Measurements from ENCODE around the gene ACE. TPM values are rescaled to one million over a fixed set of nuclear protein-coding genes. Genes with fewer than 3 reads are reported as not detected.

The ACE gene
- total RNA-seq, 3 donors from 2014 or later, result 0.10 to 0.32 (median 0.24) TPM

DNA sequence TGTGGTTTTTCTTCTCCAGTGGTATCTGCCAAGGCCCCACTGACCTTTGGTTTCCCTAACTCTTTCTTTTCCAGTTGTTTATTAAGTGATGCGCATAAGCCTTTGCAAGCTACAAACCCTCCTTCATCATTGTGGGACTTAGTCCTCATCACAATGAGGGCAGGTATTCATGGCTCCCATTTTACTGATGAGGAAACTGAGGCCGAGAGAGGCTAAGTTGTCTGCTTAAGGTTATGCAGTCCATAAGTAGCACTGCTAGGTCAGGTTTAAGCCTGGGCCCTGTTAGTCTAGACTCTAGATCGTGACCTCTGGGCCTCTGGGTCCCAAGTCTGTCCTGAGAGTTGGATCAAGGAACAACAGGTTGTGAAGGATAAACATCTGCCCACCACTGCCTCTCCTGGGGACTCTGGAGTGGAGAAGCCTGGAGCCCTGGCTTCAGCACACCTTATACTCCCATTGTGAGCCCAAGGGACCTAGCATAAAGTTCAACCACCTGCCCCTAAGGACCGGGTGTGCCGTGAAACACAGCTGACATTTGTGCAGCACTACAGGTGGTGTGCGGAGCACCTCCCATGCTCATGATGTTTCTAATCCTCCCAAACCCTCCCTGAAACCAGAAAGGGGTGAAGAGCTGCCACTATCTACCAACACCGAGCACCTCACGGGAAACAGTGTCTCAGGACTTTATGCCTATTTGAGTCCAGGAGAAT lies 41.1 kb downstream of the ACE start:
- Mint-ChIP-seq H3K4me3 (no peak overlapping the region), H3K27me3 (ENCODE audit: low read depth) (peaks cover 13% of the 10 kb centered on the region), H3K36me3 (ENCODE audit: insufficient read depth) (no peaks in the 10 kb centered on the region), H3K9me3 (no peaks in the 10 kb centered on the region), H3K4me1 (ENCODE audit: low read depth) (no peaks in the 10 kb centered on the region)
- DNase-seq (no peak), ATAC-seq (no peak)

DNA sequence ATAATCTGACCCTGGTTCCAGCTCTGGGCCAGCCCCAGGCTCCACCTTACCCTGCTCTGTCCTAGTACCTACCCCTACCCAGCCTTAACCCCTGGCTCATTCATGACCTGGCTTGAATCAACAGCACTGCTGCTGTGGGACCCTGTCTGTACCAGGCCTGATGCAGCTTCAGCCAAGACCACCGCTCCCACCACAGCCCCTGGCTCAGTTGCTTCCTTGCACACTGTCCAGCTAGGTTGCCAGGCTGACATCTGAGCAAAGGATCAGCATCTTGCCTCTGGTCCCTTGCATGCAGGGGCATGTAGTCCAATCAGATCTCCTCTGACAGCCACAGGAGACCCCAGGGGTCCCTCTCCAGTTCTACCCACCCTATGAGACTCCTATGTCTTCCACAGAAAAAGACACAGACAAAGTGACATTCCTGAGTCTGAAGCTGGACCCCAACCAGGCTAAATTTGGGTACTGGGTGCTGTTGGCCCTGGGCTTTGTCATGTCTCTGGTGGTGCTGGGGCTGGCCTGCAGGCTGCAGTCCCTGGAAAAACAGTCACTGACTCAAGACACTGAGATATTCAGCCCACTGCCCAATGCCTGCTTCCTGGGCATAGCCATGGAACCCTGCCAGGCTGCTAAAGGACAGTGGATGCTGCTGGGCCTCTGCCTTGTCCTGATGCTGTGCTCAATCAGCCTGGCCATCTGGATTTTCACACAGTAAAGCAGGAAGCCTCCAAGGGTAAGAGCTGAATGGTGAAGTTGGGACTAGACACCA lies 42.4 kb downstream of the ACE start:
- peaks cover 6% of the 10 kb centered on the region for H3K4me1 Mint-ChIP-seq (ENCODE audit: low read depth)
- H3K36me3 Mint-ChIP-seq (ENCODE audit: insufficient read depth), result no peaks in the 10 kb centered on the region
- ATAC-seq, result no peak
- H3K9me3 Mint-ChIP-seq, result no peaks in the 10 kb centered on the region
- H3K27me3 Mint-ChIP-seq (ENCODE audit: low read depth), result peaks cover 21% of the 10 kb centered on the region
- no peak for DNase-seq
- H3K4me3 Mint-ChIP-seq, result no peak overlapping the region

DNA sequence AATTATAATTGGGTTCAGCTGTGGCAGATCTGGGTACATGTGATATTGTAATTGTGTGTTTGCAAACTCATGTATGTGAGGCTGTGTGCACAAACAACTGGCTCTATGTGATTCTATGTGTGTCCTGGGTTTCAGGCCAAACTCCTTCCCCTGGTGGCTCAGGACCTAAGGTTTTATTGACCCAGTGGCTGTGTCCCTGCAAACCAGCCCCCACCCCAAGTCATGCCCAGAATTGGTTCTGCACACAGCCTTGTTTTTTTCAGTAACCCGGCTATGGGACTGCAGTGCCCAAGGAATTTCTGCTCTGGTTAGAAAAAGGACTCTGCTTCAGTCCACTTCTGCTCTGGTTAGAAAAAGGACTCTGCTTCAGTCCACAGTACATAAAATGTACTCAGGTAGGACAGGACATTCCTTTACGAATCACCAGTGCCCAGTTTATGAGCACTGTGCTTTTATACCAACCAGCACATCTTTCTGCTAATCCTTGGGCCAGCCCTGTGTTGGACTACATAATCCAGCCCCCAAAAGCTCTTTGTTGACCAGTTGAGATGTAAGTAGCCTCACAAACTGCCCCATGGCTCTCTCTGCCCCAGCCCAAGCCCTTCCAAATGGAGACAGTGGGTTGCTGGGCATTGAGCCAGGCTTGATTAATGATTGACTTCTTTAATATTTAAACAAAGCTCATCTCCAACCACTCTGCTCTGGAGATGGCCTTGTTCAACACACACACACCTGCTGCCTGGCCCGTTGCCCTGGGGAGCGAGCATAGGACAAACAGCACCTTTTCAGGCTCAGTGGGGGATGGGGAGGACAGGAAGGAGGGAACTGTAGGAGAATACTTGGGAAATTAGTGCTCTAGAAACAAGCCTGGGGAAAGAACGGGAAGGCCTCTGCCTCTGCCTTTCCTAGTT lies 43.4 kb downstream of the ACE start:
- H3K4me1 Mint-ChIP-seq (ENCODE audit: low read depth), result peaks cover 6% of the 10 kb centered on the region
- H3K36me3 Mint-ChIP-seq (ENCODE audit: insufficient read depth), result no peaks in the 10 kb centered on the region
- no peak for DNase-seq
- no peak for ATAC-seq
- no peaks in the 10 kb centered on the region for H3K9me3 Mint-ChIP-seq
- peaks cover 27% of the 10 kb centered on the region for H3K27me3 Mint-ChIP-seq (ENCODE audit: low read depth)
- H3K4me3 Mint-ChIP-seq, result no peak overlapping the region

DNA sequence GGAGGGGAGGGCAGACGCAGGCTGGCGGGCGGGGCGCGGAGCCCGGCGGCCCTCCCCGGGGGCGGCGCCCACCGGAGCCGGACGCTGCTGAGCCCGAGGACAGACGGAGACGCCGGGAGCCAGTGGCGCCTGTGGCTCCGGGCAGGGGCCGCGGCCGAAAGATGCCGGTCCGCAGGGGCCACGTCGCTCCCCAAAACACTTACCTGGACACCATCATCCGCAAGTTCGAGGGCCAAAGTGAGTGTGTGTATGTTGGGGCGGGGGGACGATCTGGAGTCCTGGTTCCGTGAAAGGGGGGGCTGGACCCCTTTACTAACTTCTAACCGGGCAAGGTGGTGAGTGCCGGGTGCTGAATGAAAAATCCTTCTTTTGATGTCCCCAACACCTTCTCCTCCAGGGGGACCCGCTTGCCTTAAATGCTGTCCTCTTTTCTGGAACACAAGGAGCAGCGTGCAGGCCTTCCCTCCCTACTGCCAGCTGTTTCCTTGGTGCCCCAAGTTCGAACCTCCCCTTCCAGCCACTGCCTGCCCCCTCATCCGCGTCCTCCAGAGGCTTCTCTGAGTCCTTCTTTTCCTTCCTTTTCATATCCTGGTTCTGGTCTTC lies 46.5 kb downstream of the ACE start, which contains the start of gene KCNH6:
TSS of gene KCNH6 (plus strand) at position 106 of the 603 bp plus-strand sequence. CDS start at position 162, 56 bp downstream.
- ATAC-seq, result peak in 1 of 2 donors; percentile 35
- no peaks in the 10 kb centered on the region for H3K36me3 Mint-ChIP-seq (ENCODE audit: insufficient read depth)
- DNase-seq, result no peak
- H3K4me3 Mint-ChIP-seq, result no peak within 1 kb of the TSS
- H3K9me3 Mint-ChIP-seq, result no peaks in the 10 kb centered on the region
- H3K4me1 Mint-ChIP-seq (ENCODE audit: low read depth), result peaks cover 6% of the 10 kb centered on the region
- peaks cover 22% of the 10 kb centered on the region for H3K27me3 Mint-ChIP-seq (ENCODE audit: low read depth)

DNA sequence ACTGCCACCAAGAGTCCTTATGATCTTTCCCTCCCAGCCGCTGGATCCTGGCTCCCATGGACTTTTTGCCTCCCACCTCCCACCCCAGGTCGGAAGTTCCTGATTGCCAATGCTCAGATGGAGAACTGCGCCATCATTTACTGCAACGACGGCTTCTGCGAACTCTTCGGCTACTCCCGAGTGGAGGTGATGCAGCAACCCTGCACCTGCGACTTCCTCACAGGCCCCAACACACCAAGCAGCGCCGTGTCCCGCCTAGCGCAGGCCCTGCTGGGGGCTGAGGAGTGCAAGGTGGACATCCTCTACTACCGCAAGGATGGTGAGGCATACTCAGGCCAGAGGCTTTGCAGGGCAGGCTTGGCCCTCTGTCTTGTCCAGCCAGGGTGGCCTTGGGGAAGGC lies 47.2 kb downstream of the ACE start:
- no peak for ATAC-seq
- no peak overlapping the region for H3K4me3 Mint-ChIP-seq
- H3K27me3 Mint-ChIP-seq (ENCODE audit: low read depth), result peaks cover 22% of the 10 kb centered on the region

DNA sequence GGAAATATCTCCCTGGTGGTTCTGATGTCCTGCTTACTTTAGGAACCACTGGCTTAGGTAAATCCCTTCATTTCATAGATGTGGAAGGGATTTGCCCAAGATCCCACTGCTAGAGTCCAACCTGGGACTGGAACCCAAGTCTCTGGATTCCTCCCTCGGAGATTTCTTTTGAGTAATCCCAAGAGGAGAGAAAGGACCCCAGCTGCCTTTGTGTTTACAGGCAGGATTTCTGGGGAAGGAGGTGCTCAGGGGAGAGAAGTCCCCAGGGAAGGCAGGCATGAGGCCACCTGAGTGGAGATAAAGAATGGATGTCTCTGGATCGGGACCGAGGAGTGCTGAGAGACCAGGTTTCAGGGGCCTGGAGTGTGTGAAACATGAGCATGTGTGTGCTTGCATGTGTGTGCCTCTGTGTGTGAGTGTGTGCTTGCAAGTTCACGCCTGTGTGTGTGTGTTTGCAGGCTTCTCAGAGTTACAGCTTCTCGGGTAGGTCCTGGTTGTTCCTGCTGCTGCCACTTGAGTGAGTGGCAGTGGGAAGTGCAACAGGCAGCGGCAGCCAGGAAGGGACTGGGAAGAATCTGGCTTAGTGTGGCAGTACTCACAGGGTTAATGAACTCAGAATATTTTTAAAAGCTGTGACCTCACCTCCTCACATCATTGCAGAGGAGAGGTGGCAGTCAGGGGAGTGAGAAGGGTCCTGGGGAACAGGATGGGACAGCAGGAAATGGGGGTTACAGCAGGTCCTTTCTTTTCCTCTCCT lies 48.5 kb downstream of the ACE start:
- Mint-ChIP-seq H3K4me1 (ENCODE audit: low read depth) (peaks cover 6% of the 10 kb centered on the region), H3K27me3 (ENCODE audit: low read depth) (peaks cover 22% of the 10 kb centered on the region)

More for the DNA sequence above, 47.2 kb downstream of the ACE start:
- H3K9me3 Mint-ChIP-seq, result no peaks in the 10 kb centered on the region
- no peak for DNase-seq
- no peaks in the 10 kb centered on the region for H3K36me3 Mint-ChIP-seq (ENCODE audit: insufficient read depth)
- peaks cover 6% of the 10 kb centered on the region for H3K4me1 Mint-ChIP-seq (ENCODE audit: low read depth)

DNA sequence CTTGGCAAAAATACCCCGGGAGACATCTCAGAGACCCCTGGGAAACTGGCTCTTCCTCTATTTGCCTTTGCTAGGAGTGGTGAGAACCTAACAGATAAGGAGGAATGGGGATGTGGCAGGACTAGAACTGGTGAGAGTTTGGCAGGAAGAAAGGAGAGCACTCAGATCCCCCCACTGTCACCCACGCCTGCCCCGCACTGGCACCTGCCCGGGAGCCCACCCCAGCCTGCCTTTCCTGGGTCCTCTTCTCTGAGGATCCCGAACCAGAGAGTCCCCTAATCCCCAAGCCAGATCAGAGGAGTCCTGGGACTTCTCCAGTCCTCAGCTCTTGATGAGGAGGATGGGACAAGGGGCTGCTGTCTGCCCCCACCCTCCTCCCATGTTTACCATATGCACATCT lies 50.0 kb downstream of the ACE start:
- no peak for ATAC-seq

More for the DNA sequence above, 48.5 kb downstream of the ACE start:
- H3K36me3 Mint-ChIP-seq (ENCODE audit: insufficient read depth), result no peaks in the 10 kb centered on the region
- no peak overlapping the region for H3K4me3 Mint-ChIP-seq
- DNase-seq (no peak), ATAC-seq (no peak)
- no peaks in the 10 kb centered on the region for H3K9me3 Mint-ChIP-seq

DNA sequence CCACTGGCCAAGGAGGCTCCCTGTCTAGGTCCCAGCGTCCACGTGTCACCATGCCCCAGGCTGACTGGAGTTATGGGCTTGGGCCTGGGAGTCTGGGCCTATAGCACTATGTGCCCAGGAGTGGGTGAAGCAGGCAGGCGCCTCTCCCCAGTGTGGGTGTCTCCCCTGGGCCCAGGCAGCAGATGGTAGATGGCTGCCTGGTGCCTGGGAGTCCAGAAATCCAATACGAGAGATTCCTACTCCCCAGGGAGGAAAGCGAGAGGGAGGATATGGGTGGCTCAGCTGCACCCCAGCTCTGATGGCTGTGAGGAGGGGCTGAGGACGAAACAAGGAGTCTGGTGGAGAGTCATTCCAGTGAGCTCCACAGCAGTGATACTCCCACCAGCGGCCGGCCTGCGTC lies 51.3 kb downstream of the ACE start:
- DNase-seq (no peak), ATAC-seq (no peak)
- no peak overlapping the region for H3K4me3 Mint-ChIP-seq
- no peaks in the 10 kb centered on the region for H3K36me3 Mint-ChIP-seq (ENCODE audit: insufficient read depth)
- H3K9me3 Mint-ChIP-seq, result no peaks in the 10 kb centered on the region
- peaks cover 6% of the 10 kb centered on the region for H3K4me1 Mint-ChIP-seq (ENCODE audit: low read depth)
- peaks cover 19% of the 10 kb centered on the region for H3K27me3 Mint-ChIP-seq (ENCODE audit: low read depth)

More for the DNA sequence above, 50.0 kb downstream of the ACE start:
- Mint-ChIP-seq H3K36me3 (ENCODE audit: insufficient read depth) (no peaks in the 10 kb centered on the region), H3K27me3 (ENCODE audit: low read depth) (peaks cover 19% of the 10 kb centered on the region), H3K4me3 (no peak overlapping the region), H3K9me3 (no peaks in the 10 kb centered on the region), H3K4me1 (ENCODE audit: low read depth) (peaks cover 6% of the 10 kb centered on the region)
- no peak for DNase-seq

DNA sequence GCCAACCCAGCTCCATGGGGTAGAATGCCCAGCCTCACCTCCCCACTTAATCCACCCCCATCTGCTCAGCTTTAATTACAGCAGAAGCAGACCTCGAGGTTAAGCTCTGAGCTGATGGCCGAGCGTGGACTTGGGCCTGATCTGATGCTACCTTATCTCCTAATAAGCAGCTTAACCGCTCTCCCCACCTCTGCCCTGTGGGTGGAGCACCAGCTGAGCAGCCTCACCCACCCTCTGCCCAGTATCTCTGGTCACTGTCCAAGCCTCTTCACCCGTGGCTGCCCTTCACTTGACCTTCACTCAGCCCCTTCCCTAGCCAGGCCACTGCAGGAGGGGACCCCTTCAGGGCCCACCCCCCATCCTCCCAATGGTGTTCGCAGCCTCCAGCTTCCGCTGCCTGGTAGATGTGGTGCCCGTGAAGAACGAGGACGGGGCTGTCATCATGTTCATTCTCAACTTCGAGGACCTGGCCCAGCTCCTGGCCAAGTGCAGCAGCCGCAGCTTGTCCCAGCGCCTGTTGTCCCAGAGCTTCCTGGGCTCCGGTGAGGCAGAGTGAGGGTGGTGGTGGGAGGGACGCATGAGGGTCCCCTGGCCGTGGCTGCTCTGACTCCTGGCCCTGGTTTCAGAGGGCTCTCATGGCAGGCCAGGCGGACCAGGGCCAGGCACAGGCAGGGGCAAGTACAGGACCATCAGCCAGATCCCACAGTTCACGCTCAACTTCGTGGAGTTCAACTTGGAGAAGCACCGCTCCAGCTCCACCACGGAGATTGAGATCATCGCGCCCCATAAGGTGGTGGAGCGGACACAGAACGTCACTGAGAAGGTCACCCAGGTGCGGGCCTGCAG lies 53.1 kb downstream of the ACE start:
- Mint-ChIP-seq H3K9me3 (no peaks in the 10 kb centered on the region), H3K36me3 (ENCODE audit: insufficient read depth) (no peaks in the 10 kb centered on the region)
- no peak for ATAC-seq

DNA sequence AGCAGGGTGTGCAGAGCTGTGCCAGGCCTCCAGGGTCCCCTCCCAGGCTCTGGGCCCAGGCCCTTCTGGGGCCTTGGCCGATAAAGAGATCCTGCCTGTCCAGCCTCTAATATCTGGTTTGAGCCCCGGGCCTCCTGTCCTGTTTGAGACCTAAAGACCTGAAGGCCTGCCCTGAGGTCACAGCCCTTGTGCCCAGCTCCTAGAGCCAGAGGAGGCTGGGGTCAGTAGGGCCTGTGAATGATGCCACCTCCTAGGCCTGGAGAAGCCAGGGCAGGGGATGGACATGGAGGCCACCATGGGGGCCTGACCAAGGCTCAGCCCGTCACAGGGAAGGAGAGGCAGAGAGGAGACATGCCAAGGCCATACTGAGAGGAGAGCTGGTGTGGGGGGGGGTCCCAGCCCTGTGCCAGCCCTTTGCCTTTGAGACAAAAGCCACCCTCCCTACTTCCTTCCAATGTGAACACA lies 53.7 kb downstream of the ACE start:
- H3K9me3 Mint-ChIP-seq, result no peaks in the 10 kb centered on the region
- DNase-seq (no peak), ATAC-seq (no peak)
- H3K36me3 Mint-ChIP-seq (ENCODE audit: insufficient read depth), result no peaks in the 10 kb centered on the region
- no peak overlapping the region for H3K4me3 Mint-ChIP-seq
- H3K4me1 Mint-ChIP-seq (ENCODE audit: low read depth), result no peaks in the 10 kb centered on the region
- H3K27me3 Mint-ChIP-seq (ENCODE audit: low read depth), result peaks cover 7% of the 10 kb centered on the region

More for the DNA sequence above, 53.1 kb downstream of the ACE start:
- Mint-ChIP-seq H3K27me3 (ENCODE audit: low read depth) (peaks cover 7% of the 10 kb centered on the region), H3K4me1 (ENCODE audit: low read depth) (no peaks in the 10 kb centered on the region), H3K4me3 (no peak overlapping the region)
- DNase-seq, result no peak

DNA sequence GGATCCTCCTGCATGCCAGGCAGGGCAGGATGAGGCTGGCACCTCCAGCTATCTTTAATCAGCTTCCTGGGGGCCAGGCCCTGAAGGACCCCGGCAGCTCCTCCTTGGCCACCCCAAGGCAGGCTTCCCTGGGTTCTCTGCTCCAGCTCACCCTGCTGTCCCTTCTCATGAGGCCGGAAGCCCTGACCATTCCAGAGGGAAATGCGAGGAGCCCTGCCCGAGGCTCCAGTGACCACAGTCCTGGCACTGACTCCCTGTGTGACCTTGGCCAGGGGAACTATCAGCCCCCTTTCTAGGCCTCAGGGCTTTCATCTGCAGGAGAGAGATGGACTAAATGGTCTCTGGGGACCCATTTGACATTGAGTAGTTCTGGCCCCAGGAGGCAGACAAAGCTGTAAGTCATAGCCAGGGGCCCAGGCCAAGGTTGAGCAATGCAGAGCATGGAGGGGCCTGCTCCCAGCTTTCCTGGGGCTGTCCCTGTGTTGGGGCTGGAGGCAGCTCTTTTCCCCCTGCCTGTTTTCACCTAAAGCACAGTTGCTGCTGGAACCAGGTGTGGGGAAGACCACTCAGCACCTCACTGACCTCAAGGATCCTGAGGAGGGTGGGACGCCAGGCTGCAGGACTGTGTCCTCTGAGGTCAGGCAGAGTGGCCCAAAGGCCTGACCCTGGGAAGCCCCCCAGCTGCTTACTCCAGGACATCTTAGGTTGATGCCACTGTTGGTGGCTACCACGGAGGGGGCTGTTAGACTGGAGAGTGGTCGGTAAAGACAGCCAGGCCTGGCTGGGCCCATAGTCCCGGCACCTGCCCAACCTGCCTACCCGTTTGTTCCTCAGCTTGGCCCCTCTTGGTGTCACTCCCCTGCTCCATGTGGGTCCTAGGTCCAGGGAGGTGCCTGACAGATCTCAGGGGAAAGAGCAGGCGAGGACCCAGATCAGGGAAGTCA lies 54.4 kb downstream of the ACE start:
- H3K4me1 Mint-ChIP-seq (ENCODE audit: low read depth), result no peaks in the 10 kb centered on the region
- H3K36me3 Mint-ChIP-seq (ENCODE audit: insufficient read depth), result no peaks in the 10 kb centered on the region
- no peak for ATAC-seq
- H3K4me3 Mint-ChIP-seq, result no peak overlapping the region
- H3K27me3 Mint-ChIP-seq (ENCODE audit: low read depth), result peaks cover 6% of the 10 kb centered on the region
- no peaks in the 10 kb centered on the region for H3K9me3 Mint-ChIP-seq
- DNase-seq, result no peak
